Iris pigment epithelial cell (primary cell): Measurements from ENCODE around the gene SLC6A20.

Source experiments
- DNase-seq: peaks from one replicate; pipeline ENCODE4 v3.0.0-alpha.2; 2011; ENCODE audit warnings: low read depth

Gene SLC6A20

GRCh38 chr3:45719655-45720487 is 76.5 kb downstream of the SLC6A20 start:
- no peak for DNase-seq

- peak; percentile 32 for DNase-seq
Measured at GRCh38 chr3:45716790-45717336, 79.5 kb downstream of the SLC6A20 start.

GRCh38 chr3:45715945-45716344 is 80.4 kb downstream of the SLC6A20 start:
- peak; percentile 73 for DNase-seq

GRCh38 chr3:45712434-45713110 is 83.8 kb downstream of the SLC6A20 start:
- DNase-seq: peak; percentile 22

- peak; percentile 46 for DNase-seq
Measured at GRCh38 chr3:45711931-45712330, 84.4 kb downstream of the SLC6A20 start.

- DNase-seq: no peak
Measured at GRCh38 chr3:45705839-45706808, 90.2 kb downstream of the SLC6A20 start.
